Kidney epithelial cell (primary cell): Measurements from ENCODE around the gene KAT8. TPM values are rescaled to one million over a fixed set of nuclear protein-coding genes. Genes with fewer than 3 reads are reported as not detected.
A peak's percentile ranks its signal among the peaks of the same experiment; 100 is the strongest.
"Not testable (repeated sequence)": the region's sequence is repeated elsewhere in the genome, so short reads cannot be mapped to it uniquely, and the experiment has no call there.

Source experiments
- DNase-seq: peaks from one replicate; pipeline ENCODE4 v3.0.0-alpha.2; 2010; ENCODE audit warnings: low read depth
- H3K27me3 ChIP-seq: 2 replicates; pipeline ENCODE4 v1.6.0; 2011; ENCODE audit warnings: low read length; ENCODE audit not compliant: control insufficient read depth, insufficient read depth
- H3K36me3 ChIP-seq: 2 replicates; pipeline ENCODE4 v1.5.1; 2011; ENCODE audit warnings: low read length; ENCODE audit not compliant: control insufficient read depth, insufficient read depth
- H3K4me3 ChIP-seq: 2 replicates; pipeline ENCODE4 v1.5.1; 2011; ENCODE audit warnings: low read depth, mild to moderate bottlenecking, control low read depth, low read length
- total RNA-seq: library from RNA; depleted of rRNA; stranded (reverse); fragments of >200 nt; gene quantifications from 2 replicates; pipeline ENCODE4 v1.2.3, GENCODE V29; 2015
- TF ChIP-seq, protein P1 (sequence below): IDR thresholded peaks from 2 replicates; pipeline ENCODE4 v1.5.1; 2011; ENCODE audit warnings: mild to moderate bottlenecking, moderate library complexity, low read length, control low read depth, inconsistent platforms; ENCODE audit not compliant: insufficient read depth, poor library complexity, severe bottlenecking

KAT8 gene
- total RNA-seq, 1 donor from 2014 or later, result 48.7 TPM

DNA sequence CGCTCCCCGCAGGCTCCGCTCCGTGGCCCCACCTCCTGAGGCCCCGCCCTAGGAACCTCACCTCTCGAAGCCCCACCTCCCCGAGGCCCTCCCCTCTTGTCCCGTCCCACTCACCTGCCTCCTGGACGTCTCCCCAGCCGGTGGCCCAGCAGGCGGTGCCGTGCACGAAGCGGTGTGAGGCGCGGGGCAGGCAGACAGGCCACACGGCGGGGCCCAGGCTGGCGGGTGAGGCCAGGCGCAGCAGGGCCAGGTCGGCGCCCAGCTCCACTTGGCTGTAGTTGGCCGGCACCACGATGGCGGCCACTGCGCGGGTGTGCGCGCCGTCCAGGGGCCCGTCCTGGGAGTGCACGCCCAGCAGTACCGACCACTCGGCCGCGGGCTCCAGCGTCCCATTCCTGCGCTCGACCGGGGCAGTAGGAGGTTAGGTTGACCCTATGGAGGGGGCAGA is 30.8 kb downstream of the KAT8 start:
- peak overlapping the region; percentile 5 for H3K4me3 ChIP-seq
- H3K27me3 ChIP-seq, result peaks cover 29% of the 10 kb centered on the region
- DNase-seq, result no peak
- TF ChIP-seq, protein P1, sequence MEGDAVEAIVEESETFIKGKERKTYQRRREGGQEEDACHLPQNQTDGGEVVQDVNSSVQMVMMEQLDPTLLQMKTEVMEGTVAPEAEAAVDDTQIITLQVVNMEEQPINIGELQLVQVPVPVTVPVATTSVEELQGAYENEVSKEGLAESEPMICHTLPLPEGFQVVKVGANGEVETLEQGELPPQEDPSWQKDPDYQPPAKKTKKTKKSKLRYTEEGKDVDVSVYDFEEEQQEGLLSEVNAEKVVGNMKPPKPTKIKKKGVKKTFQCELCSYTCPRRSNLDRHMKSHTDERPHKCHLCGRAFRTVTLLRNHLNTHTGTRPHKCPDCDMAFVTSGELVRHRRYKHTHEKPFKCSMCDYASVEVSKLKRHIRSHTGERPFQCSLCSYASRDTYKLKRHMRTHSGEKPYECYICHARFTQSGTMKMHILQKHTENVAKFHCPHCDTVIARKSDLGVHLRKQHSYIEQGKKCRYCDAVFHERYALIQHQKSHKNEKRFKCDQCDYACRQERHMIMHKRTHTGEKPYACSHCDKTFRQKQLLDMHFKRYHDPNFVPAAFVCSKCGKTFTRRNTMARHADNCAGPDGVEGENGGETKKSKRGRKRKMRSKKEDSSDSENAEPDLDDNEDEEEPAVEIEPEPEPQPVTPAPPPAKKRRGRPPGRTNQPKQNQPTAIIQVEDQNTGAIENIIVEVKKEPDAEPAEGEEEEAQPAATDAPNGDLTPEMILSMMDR, result no peak
- H3K36me3 ChIP-seq, result no peaks in the 10 kb centered on the region

DNA sequence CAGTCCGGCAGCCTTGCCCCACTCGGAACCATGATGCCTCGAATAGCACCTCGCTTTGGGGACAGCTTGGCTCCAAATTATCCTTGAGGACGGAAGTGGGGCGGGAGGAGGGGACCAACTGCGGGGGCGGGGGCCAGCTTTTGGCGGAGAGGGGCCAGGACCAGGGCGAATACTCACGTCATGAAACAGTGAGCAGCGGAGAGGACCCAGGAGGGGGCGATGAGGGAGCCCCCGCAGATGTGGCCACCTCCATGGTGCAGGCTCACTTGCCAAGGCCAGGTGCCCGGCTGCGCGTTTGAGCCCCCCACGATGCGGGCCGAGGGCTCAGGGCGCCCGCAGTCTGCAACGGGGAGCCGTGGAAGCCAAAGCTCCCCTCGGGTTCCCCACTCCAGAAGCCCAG is 31.4 kb downstream of the KAT8 start:
- DNase-seq, result no peak
- TF ChIP-seq, protein P1, result no peak
- Histone ChIP-seq H3K4me3 (no peak overlapping the region), H3K27me3 (peaks cover 28% of the 10 kb centered on the region), H3K36me3 (no peaks in the 10 kb centered on the region)

DNA sequence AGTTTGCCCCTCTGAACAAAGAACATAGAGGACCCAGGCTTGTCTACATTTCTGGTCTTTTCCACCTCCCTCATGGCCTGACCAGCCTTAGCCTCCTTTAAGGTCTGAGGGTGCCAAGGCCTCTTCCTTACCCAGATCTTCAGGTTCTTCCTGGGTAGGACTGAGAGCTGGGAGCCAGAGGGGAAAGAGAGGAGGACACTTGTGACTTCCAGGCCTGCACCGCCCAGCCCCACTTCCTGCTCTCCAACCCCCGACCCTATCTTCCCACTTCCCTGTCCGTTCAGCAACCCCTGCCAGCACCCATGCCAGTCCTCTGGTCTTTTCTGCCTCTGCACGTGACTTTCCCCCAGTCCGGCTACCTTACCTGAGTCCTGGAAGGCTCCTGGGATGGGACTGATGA is 31.9 kb downstream of the KAT8 start:
- no peak for DNase-seq
- Histone ChIP-seq H3K4me3 (no peak overlapping the region), H3K36me3 (no peaks in the 10 kb centered on the region), H3K27me3 (peaks cover 28% of the 10 kb centered on the region)
- TF ChIP-seq, protein P1, result no peak

DNA sequence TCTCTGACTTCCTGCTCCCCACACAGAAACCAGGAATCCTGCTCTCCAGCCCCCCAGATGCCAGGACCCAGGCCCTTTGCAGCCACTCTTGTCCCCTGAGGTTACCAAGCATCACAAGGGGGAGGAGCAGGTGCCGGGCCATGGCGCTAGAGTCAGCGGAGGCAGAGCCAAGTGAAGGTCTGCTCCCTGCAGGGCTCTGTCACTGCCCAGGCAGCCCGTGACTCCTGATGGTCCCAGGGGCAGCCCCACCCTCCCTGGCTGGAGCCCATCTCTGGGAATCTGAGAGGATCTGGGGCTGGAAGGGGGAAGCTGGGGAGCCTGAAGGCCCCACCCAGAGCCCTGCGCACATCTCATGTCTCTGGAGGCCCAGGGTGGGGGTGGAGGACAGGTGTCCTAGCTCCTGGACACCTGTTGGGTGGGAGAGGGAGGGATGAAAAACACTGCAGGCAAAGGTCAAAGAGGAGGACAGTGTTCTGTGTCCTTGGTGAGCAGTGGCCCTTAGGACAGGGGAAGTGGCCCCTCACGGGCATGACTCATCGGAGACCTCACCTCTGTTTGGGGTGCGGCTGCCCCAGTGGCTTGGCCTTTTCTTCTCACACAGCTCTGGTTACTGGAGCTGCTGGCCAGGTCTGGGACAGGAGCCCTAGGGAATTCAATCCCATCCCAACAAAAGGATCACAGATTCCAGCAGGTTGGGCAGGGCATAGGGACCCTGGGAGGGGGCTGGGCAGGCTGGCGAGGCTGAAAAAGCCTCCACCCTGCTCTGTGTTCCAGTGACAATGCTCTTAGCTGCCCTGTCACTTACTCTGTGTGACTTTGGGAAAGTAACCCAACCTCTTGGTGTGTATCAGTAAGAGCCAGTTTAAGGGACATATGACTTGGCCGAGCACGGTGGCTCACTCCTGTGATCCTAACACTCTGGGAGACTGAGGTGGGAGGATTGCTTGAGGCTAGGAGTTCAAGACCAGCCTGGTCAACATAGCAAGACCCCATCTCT is 32.7 kb downstream of the KAT8 start, which contains the start of gene PRSS36:
TSS of gene PRSS36 (minus strand) at position 173 of the 997 bp plus-strand sequence. CDS start at position 142, 31 bp downstream.
- H3K4me3 ChIP-seq, result no peak within 1 kb of the TSS
- peaks cover 28% of the 10 kb centered on the region for H3K27me3 ChIP-seq
- no peak for DNase-seq
- H3K36me3 ChIP-seq, result no peaks in the 10 kb centered on the region
- TF ChIP-seq, protein P1, result no peak

DNA sequence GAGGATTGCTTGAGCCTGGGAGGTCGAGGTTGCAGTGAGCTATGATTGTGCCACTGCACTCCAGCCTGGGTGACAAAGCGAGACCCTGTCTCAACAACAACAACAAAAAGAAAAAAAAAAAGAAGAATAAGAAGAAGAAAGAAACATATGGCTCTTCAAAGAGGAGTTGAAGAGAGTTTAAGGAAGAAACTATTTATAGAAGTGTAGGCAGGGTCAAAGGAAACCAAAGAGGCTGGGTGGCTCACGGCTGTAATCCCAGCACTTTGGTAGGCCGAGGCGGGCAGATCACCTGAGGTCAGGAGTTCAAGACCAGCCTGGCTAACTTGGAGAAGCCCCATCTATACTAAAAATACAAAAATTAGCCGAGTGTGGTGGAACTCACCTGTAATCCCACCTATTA is 33.5 kb downstream of the KAT8 start:
- H3K27me3 ChIP-seq, result peaks cover 27% of the 10 kb centered on the region
- H3K4me3 ChIP-seq, DNase-seq: not testable (repeated sequence)

DNA sequence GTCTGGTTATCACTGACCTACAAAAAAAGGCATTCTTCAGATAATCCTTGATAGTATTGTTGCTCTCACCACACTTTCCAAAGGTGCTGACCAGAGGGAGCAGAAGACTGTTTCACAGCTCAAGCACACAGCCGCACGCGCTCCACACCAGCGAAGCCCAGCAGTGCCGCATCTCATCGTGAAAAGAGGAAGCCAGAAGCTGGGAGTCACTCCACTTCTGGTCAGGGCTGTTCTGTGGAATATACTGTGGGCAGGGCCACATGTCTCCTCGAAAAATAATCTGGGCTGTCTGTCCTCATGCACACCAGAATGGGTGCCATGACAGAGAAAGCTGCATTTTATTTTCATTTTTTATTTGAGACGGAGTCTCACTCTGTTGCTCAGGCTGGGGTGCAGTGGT is 39.7 kb downstream of the KAT8 start:
- Histone ChIP-seq H3K36me3 (no peaks in the 10 kb centered on the region), H3K4me3 (no peak overlapping the region), H3K27me3 (peaks cover 5% of the 10 kb centered on the region)
- TF ChIP-seq, protein P1, result no peak
- no peak for DNase-seq

More for the DNA sequence above, 33.5 kb downstream of the KAT8 start:
- H3K36me3 ChIP-seq, result not testable (repeated sequence)
